Neural progenitor cell (in vitro differentiated cells): ENCODE measurements around the gene SDF4. TPM values are rescaled to one million over a fixed set of nuclear protein-coding genes. Genes with fewer than 3 reads are reported as not detected.

ENCODE experiments used
- DNase-seq: peaks from one replicate; pipeline ENCODE4 v3.0.0-alpha.2; 2016; ENCODE audit warnings: low spot score
- H2AFZ ChIP-seq: fragments of 200-600 bp; sonication (generic); replicated peaks from 2 replicates; pipeline ENCODE4 v1.6.1; 2016; ENCODE audit warnings: antibody characterized with exemption
- H3F3A ChIP-seq: fragments of 200-600 bp; sonication (generic); 2 replicates; pipeline ENCODE4 v1.6.1; 2016; ENCODE audit warnings: antibody characterized with exemption, low read depth
- H3K27ac ChIP-seq: fragments of 200-600 bp; sonication (generic); 2 replicates; pipeline ENCODE4 v1.5.1; 2016; ENCODE audit warnings: mild to moderate bottlenecking
- H3K27me3 ChIP-seq: fragments of 200-600 bp; sonication (generic); 2 replicates; pipeline ENCODE4 v1.6.1; 2016; ENCODE audit warnings: mild to moderate bottlenecking, moderate library complexity
- H3K36me3 ChIP-seq: fragments of 200-600 bp; sonication (generic); 2 replicates; pipeline ENCODE4 v1.5.1; 2016
- H3K4me1 ChIP-seq: fragments of 200-600 bp; sonication (generic); 2 replicates; pipeline ENCODE4 v1.6.1; 2016; ENCODE audit warnings: mixed run types
- H3K4me2 ChIP-seq: fragments of 200-600 bp; sonication (generic); 2 replicates; pipeline ENCODE4 v1.6.1; 2016
- H3K4me3 ChIP-seq: fragments of 200-600 bp; sonication (generic); 2 replicates; pipeline ENCODE4 v1.5.1; 2016
- H3K79me2 ChIP-seq: fragments of 200-600 bp; sonication (generic); 2 replicates; pipeline ENCODE4 v1.6.1; 2016; ENCODE audit warnings: low read depth
- H3K9ac ChIP-seq: fragments of 200-600 bp; sonication (generic); 2 replicates; pipeline ENCODE4 v1.6.1; 2016
- H3K9me3 ChIP-seq: fragments of 200-600 bp; sonication (generic); 2 replicates; pipeline ENCODE4 v1.5.1; 2016; ENCODE audit warnings: low read depth
- H4K20me1 ChIP-seq: fragments of 200-600 bp; sonication (generic); 2 replicates; pipeline ENCODE4 v1.6.1; 2016; ENCODE audit warnings: low read depth
- H3K27ac Mint-ChIP-seq: 3 replicates; pipeline ENCODE4 v1.8.0; 2021; ENCODE audit warnings: mixed read lengths
- H3K27me3 Mint-ChIP-seq: 2 replicates; pipeline ENCODE4 v1.8.0; 2022; ENCODE audit warnings: low read depth, mild to moderate bottlenecking, inconsistent platforms, moderate library complexity, mixed read lengths; ENCODE audit not compliant: insufficient read depth
- H3K36me3 Mint-ChIP-seq: 3 replicates; pipeline ENCODE4 v1.8.0; 2021; ENCODE audit warnings: mixed read lengths
- H3K4me1 Mint-ChIP-seq: 3 replicates; pipeline ENCODE4 v1.8.0; 2021; ENCODE audit warnings: mixed read lengths
- H3K4me3 Mint-ChIP-seq: 3 replicates; pipeline ENCODE4 v1.8.0; 2021; ENCODE audit warnings: mild to moderate bottlenecking, moderate library complexity, mixed read lengths
- H3K9me3 Mint-ChIP-seq: 3 replicates; pipeline ENCODE4 v1.8.0; 2020; ENCODE audit warnings: mixed read lengths
- CTCF ChIP-seq: fragments of 200-600 bp; sonication (generic); IDR thresholded peaks from 2 replicates; pipeline ENCODE4 v1.5.1; 2017; ENCODE audit warnings: antibody characterized with exemption, mild to moderate bottlenecking
- EZH2 ChIP-seq: fragments of 200-600 bp; sonication (generic); IDR thresholded peaks from 2 replicates; pipeline ENCODE4 v1.6.1; 2017; ENCODE audit warnings: antibody characterized with exemption, mild to moderate bottlenecking, moderate library complexity
- EZH2phosphoT487 ChIP-seq: fragments of 200-600 bp; sonication (generic); IDR thresholded peaks from 2 replicates; pipeline ENCODE4 v1.6.1; 2017; ENCODE audit warnings: antibody characterized with exemption
- total RNA-seq: library from RNA; depleted of rRNA; stranded (reverse); fragments of >200 nt; gene quantifications from 2 replicates; pipeline ENCODE4 v1.2.3, GENCODE V29; 2015; ENCODE audit warnings: low replicate concordance

The SDF4 gene
- total RNA-seq, 1 donor from 2014 or later: 16.6 TPM

- no peak overlapping the region for H3K4me2 ChIP-seq
Measured at GRCh38 chr1:1235016-1235744, 3.4 kb upstream of the SDF4 start.

GRCh38 chr1:1234180-1234808 lies 2.5 kb upstream of the SDF4 start:
- Histone ChIP-seq H3F3A (peaks cover 12% of the 10 kb centered on the region), H3K36me3 (no peaks in the 10 kb centered on the region), H3K4me2 (no peak overlapping the region), H2AFZ (no peak overlapping the region), H3K9ac (no peak overlapping the region), H4K20me1 (peaks cover 33% of the 10 kb centered on the region), H3K27me3 (no peaks in the 10 kb centered on the region), H3K4me1 (peaks cover 6% of the 10 kb centered on the region), H3K9me3 (no peaks in the 10 kb centered on the region), H3K79me2 (peaks cover 46% of the 10 kb centered on the region), H3K4me3 (no peak overlapping the region), H3K27ac (no peak overlapping the region)
- TF ChIP-seq EZH2phosphoT487 (no peak), EZH2 (no peak), CTCF (no peak)
- Mint-ChIP-seq H3K9me3 (peaks cover 3% of the 10 kb centered on the region), H3K36me3 (peaks cover 16% of the 10 kb centered on the region), H3K27ac (no peak overlapping the region), H3K4me1 (peaks cover 31% of the 10 kb centered on the region), H3K4me3 (peak overlapping the region; percentile 84), H3K27me3 (peaks cover 5% of the 10 kb centered on the region)
- no peak for DNase-seq

More at GRCh38 chr1:1235016-1235744, 3.4 kb upstream of the SDF4 start:
- Histone ChIP-seq H3K9ac (no peak overlapping the region), H3K9me3 (no peaks in the 10 kb centered on the region), H3K27me3 (no peaks in the 10 kb centered on the region), H4K20me1 (peaks cover 26% of the 10 kb centered on the region), H3K4me3 (no peak overlapping the region), H3K27ac (no peak overlapping the region), H2AFZ (no peak overlapping the region), H3K79me2 (peaks cover 38% of the 10 kb centered on the region), H3K36me3 (no peaks in the 10 kb centered on the region), H3K4me1 (peaks cover 15% of the 10 kb centered on the region), H3F3A (peaks cover 12% of the 10 kb centered on the region)
- H3K9me3 Mint-ChIP-seq: peaks cover 3% of the 10 kb centered on the region
- no peak overlapping the region for H3K27ac Mint-ChIP-seq
- no peak for DNase-seq
- peaks cover 25% of the 10 kb centered on the region for H3K4me1 Mint-ChIP-seq
- H3K4me3 Mint-ChIP-seq: no peak overlapping the region
- H3K36me3 Mint-ChIP-seq: peaks cover 11% of the 10 kb centered on the region
- TF ChIP-seq EZH2phosphoT487 (no peak), CTCF (no peak), EZH2 (no peak)
- H3K27me3 Mint-ChIP-seq: peaks cover 2% of the 10 kb centered on the region

DNA sequence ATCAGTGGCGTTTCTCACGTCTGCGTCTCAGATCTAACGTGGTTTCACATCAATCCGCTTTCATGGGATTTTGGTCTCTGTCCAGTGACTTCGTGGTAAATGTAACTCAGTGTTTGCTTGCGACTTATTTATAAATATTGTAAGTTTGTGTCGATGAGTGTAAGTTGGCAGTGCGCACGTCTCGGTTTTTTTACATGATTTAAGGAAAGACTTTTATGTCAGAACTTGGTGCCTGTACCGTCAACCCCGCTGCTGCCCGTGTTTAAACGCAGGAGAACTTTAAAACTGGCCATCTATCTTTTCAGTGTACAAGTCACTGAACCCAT lies 1.7 kb upstream of the SDF4 start:
- no peak overlapping the region for H2AFZ ChIP-seq
- TF ChIP-seq EZH2phosphoT487 (no peak), CTCF (no peak), EZH2 (no peak)
- H3K4me1 ChIP-seq: peaks cover 6% of the 10 kb centered on the region
- H3K27ac ChIP-seq: no peak overlapping the region
- H3K36me3 ChIP-seq: no peaks in the 10 kb centered on the region
- H4K20me1 ChIP-seq: peaks cover 33% of the 10 kb centered on the region
- Mint-ChIP-seq H3K27me3 (peaks cover 5% of the 10 kb centered on the region), H3K4me3 (peak overlapping the region; percentile 84), H3K27ac (peak overlapping the region; percentile 7), H3K36me3 (peaks cover 16% of the 10 kb centered on the region), H3K4me1 (peaks cover 27% of the 10 kb centered on the region), H3K9me3 (peaks cover 3% of the 10 kb centered on the region)
- H3K4me2 ChIP-seq: peak overlapping the region; percentile 22
- H3K9ac ChIP-seq: no peak overlapping the region
- DNase-seq: no peak
- peaks cover 49% of the 10 kb centered on the region for H3K79me2 ChIP-seq
- no peaks in the 10 kb centered on the region for H3K9me3 ChIP-seq
- H3K4me3 ChIP-seq: peak overlapping the region; percentile 17
- peaks cover 12% of the 10 kb centered on the region for H3F3A ChIP-seq
- H3K27me3 ChIP-seq: no peaks in the 10 kb centered on the region
